Skin of body (tissue), 2 donors: ENCODE results near the gene HNF1B. TPM values are rescaled to one million over a fixed set of nuclear protein-coding genes. Genes with fewer than 3 reads are reported as not detected.
"Not testable (repeated sequence)": the region's sequence is repeated elsewhere in the genome, so short reads cannot be mapped to it uniquely, and the experiment has no call there.

Experiments used
- DNase-seq: peaks from one replicate; lab custom pipeline; 2025; lab: John Stamatoyannopoulos, UW
- total RNA-seq: library from RNA; depleted of rRNA; stranded (reverse); fragments of >200 nt; gene quantifications from one replicate; pipeline ENCODE4 v1.2.3, GENCODE V29; 2014

HNF1B gene
- total RNA-seq, 1 donor from 2014 or later: not detected

DNA sequence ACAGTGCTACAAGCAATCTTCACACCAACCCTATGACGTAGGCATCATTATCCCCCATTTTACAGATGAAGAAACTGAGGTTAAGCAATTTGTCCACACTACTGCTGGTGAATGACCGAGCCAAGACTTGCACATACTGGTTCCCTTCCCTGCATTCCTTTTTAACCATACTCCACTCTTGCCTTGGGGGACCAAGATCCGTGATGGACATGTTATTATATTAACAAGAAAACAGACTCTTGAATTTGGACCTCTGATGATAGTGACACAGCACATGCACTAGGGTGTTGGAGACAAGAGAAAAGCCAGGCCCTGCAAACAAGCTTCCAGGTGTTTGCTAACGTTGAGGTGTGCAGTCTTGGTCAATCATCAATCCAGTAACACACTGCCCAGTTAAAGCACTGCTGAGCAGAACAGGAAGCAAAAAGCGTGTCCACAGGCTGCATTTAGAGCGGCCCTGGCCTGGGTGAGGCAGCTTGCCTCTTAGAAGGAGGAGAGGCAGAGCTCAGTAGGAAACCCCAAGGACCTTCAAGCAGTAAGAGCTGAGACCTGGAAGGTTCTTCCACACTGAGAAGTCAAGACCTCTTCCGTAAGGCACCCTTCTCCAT is 36.7 kb downstream of the HNF1B start:
- DNase-seq: no peak

DNA sequence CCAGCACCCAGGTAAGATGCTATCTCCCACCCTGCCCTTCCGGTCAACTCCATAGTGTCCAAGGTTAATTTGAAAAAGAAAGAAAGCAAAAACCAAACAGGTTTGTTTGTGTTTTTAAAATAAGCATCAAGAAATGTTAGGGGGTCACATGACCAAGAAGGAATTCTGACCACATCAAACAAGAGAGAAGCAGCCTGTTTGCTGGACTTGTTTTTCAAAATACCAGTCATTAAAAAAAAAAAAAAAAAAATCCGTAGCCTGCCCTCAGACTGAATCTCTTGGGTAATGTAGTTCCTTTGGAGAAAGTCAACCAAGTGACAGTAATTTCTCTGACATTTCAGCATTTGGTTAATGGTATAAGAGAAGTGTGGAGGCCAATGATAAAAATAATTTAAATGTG is 38.4 kb downstream of the HNF1B start:
- DNase-seq: no peak

DNA sequence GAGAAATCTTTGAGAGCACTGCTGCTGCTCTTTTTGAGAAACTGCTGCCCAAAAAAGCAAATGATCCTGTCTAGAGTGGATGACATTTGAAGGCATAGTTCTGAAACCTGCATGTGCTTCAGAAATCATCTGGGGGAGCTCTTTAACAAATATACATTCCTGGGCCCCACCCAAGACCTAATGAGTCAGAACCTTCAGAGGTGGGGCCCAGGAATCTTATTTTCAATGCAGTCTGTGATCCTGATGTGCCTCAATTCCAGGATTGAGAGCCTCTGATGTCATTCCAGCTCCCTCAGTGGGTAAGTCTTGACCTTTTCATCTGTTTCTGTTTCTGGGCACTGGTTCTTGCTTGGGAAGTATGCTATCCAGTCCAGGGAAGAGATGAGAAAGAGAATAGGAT is 42.3 kb downstream of the HNF1B start:
- no peak for DNase-seq

DNA sequence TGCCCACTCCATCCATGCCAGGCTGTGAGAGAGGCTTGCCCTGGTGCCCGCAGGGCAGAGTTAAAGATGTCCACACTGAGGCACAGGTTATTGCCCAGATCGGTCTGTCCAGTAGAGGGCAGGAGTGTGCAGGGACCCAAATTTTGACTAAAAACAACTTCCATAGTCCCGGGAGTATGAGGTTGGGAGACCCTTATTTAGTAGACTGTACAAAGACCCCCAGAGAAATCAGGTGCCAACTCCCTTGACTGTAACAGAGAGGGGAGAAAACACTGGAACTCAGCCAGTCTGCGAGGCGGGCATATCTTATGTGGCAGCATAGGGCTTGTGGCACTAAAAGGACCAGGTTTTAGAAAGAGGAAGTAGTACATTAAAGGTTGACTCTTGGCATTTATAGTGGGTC is 43.4 kb downstream of the HNF1B start:
- no peak for DNase-seq

DNA sequence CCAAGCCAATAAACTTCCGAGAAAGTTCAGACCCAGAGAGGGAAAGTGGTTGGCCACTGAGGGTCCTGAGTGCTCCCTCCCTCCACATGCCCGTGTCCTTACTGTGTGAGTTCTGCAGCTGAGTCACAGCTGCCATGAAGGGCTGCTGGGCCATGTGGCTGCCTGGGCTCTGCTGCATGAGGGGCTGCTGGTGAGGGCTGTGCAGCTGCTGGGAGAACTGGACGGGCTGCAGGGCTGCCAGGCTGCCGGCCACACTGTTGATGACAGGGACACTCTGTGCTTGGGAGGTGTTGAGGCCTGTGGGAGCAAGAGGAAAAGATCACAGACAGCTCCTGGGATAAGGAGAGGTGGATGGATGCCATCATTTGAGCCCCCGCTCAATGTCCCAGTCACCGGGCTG is 44.0 kb downstream of the HNF1B start:
- no peak for DNase-seq

DNA sequence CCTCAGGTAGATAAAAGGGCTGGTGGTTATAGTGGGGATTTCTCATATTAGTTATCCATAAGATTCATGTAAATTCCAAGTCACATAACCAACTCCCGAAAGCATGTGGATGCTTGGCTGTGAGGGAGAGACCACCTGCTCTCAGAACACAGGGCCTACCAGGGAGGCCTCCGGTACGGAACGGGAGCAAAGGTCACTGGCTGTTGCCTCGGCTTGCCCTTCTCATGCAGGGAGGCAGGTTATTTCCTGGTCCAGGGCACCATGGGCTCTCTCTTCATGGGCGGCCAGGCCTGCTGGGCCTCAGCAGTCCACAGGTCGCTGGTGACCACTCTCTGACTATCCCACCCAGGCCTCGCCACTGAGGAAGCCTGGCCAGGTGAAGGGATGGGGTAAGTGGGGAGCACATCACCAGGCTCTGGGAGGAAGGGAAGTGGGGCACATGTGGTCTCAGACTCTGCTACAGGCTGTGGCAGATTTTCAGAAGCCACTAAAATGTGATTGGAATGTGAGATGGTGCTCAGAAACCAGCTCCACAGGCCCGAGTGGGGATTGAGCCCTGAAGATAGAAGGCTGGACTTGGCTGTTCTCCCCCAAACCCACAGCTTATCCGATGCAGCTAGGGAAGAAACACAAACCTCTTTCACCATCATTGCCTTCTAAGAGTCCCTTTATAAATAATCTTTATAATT is 45.4 kb downstream of the HNF1B start:
- DNase-seq: no peak

DNA sequence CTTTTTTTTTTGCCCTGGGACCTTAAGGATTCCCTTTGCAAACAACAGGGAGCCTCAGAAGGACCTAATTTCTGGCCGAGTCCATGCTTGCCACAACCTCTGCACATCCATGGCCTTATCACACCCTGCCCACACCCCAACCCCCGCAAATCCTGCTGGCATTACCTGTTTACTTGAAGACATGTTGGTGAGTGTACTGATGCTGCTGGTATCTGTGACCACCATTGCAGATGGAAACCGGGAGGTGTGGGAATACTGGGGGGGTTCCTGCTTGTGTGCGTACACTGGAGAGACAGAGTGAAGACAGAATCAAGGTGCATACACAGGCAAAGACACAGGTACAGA is 46.0 kb downstream of the HNF1B start:
- DNase-seq: no peak

DNA sequence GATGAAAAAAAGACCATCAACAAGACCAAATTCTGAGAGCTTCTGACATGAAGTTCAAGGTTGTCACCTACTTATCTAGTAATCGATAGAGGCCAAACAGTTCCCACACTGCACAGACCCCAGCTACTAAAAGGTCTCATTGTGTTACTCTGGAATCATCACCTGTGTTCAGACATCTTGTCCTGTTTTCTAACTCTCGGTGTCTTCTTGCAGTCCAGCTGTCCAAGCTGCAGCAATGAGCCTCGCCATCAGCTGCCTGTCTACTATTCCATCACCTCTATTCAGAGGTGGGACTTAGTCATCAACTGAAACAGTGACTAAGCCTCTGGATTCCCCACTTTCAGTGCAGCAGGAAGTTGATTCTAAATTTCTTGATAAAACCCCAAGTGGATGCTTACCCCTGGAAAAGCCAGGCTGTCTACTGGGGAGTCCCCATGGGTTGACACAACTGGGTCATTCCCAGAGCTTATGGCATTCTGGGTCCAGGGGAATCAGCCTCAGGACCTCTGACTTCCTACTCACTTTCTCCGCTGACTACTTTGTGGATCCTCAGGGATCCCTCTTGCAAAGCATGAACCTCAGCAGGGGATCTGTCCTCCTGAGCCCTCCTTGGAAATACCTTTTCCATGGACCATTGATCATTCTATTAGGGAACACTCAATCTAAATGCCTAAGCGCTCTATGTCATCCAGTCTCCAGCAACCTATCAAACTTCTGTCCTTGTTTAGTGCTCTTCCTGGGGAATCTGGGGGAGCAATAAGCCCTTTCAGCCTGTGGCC is 46.5 kb downstream of the HNF1B start:
- no peak for DNase-seq

DNA sequence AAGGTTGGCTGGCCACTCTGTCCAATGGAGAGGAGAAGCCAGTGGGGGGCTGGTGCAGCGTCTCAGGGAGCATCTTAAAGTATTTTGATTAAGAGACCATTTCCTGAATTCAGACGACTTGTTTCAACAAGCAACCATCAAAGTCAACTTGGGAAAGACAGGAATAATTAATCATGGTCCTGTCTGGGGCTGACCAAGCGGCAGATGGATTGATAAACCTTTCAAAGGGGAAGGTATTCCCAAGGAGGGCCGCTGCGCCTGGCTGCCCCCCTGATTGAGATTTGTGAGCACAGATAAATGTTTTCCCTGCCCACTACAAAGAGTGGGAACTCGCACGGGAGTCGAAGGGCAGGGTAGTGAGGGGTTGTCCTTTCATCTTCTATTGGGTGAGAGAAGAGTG is 47.5 kb downstream of the HNF1B start:
- no peak for DNase-seq

DNA sequence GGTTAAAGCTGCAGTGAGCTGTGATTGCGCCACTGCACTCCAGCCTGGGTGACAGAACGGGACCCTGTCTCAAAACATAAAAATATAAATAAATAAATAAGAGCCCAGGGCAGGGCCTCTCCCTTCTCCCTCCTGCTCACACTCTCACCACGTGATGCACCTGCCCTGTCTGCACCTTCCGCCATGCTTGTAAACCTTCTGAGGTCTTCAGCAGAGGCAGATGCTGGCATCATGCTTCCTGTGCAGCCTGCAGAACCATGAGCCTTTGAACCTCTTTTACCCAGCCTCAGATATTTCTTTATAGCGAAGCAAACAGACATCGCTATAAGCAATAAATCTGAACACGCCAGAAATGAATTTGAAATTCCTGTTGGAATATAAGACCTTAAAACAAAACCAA is 48.5 kb downstream of the HNF1B start:
- DNase-seq: no peak

DNA sequence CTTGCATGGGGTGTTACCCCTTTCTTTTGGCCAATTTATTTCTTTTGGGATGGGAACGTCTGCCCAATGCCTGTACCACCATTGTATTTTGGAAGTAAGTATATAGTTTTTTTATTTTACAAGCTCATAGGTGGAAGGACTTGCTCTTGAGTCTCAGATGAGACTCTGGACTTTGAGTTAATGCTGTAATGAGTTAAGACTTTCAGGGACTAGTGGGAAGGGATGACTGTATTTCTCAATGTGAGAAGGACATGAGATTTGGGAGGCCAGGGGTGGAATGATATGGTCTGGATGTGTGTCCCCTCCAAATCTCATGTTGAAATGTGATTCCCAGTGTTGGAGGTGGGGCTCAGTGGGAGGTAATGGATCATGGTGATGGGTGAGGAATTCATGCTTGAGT is 49.1 kb downstream of the HNF1B start:
- DNase-seq: no peak

DNA sequence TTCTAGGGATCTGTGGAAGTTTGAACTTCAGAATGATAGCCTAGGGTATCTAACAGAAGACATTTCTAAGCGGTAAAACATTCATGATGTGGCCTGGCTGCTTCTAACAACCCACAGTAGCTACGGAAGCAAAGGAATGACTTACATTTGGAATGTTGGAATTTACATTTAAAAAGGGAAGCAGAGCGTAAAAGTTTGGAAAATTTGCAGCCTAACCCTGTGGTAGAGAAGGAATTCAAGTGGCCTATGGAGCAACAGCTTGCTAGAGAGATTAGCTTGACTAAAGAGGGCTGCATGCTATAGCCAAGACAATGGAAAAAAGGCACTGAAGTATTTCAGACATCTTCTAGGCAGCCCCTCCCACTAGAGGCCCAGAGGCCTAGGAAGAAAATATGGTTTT is 50.1 kb downstream of the HNF1B start:
- no peak for DNase-seq

DNA sequence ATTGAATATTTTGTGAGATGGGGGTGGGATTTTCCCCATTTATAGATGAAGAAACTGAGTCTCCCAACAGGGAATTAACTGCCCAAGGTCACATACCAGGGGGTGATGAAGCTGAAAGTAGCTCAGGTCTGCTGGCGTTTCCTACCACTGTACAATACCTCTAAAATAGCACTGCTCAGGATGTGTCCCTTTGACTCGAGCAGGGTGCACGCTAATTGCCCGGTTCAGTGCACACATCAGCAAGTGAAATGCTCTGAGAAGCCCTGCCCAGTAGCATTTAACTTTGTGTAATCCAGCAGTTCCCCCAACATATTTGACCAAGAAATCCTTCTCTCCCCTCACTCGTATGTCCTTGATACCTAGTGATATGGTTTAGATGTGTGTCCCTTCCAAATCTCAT is 51.5 kb downstream of the HNF1B start:
- no peak for DNase-seq

DNA sequence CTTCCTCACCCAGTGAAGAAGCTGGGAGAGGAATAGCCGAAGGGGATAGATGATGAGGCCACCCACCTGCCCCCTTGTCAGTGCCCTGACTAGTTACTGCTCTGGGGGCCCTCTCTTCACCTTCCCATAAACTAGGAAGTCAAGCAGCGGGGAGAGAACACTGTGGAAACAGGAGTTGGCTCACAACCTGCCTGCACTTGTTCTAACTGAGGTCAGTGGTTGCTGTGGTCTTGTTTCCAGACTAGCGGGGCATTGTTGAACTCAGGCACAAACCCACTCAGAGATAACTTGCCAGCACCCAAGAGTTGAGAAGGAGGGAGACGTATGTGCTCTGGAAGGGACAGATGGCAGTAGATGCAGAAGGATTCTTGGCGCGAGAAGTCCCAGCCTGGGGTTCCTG is 53.1 kb downstream of the HNF1B start:
- DNase-seq: no peak

DNA sequence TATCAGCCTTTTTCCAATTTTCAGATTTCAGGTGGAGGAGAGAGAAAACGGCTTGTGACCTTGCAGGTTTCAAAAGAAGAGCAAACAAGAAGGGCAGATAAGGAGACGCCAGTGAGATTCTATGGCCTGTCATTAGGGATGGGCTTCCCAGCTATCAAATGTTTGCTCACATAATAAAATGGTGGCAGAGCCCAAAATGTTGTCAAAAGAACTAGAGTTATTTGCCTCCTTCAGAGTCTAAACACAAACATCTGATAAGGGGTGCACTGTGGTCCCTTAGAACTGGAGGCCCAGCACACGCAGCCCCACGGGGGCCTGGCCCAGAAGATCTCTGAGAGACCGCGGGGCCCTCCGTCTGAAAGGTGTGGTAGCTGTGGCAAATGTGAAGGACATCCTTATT is 55.5 kb downstream of the HNF1B start:
- DNase-seq: no peak

DNA sequence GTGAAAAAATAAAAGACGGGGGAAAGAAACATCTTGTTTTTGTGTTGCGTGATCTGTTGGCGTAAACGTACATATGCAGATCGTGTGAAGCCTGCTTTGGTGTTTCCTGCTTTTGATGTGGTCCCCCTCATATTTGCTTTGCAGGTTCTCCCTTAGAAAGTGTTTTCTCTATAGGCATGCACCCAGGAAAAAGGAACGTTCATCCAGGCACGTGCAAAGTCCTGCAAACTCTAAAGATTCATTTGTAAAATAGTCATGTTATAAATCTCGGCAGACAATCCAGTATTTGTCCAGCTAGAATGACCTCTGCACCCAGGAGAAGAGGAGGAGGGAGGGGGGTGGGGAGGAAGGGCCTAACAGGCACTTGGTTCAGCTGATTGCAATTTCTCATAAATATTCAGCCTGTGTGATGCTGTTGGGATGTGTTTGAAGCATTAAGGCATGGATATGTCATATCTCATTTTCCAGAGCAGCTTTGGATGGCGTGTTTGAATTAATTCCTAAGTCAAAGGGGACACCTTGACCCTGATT is 61.3 kb downstream of the HNF1B start:
- no peak for DNase-seq

DNA sequence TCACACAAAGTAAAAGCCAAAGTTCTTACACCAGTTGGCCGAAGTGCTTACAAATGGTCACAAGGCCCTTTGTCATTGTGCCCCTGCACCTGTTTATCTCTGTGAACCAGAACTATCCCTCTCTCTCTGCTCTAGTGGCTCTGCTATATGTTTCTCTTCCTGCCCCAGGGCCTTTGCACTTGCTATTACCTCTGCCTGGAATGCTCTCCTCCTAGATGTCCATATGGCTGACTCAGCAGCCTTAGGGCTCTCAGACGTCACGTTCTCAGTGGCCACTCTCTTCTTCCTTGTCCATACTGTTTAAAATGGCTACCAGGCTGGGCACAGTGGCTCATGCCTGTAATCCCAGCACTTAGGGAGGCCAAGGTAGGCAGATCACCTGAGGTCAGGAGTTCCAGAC is 62.9 kb downstream of the HNF1B start:
- no peak for DNase-seq

DNA sequence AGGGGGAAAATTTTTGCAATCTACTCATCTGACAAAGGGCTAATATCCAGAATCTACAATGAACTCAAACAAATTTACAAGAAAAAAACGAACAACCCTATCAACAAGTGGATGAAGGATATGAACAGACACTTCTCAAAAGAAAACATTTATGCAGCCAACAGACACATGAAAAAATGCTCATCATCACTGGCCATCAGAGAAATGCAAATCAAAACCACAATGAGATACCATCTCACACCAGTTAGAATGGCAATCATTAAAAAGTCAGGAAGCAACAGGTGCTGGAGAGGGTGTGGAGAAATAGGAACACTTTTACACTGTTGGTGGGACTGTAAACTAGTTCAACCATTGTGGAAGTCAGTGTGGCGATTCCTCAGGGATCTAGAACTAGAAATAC is 64.9 kb downstream of the HNF1B start:
- not testable (repeated sequence) for DNase-seq

DNA sequence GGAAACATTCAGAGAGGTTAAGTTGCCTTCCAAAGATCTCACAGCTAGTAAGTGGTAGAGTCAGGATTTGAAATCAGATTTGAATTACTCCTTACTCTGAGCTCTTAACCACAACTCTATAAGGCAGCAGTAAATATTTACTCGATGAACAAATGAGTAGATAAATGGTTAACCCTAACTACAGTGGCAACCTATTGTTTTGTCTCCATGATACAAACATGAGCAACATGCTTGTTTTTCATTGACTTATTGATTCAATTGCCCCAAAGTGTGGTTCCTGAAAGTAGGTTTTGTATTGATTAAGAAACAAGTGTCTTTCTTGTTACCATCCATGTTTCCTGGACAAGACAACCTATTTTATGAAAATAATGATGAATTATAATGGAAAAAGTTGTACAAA is 66.8 kb downstream of the HNF1B start:
- no peak for DNase-seq

DNA sequence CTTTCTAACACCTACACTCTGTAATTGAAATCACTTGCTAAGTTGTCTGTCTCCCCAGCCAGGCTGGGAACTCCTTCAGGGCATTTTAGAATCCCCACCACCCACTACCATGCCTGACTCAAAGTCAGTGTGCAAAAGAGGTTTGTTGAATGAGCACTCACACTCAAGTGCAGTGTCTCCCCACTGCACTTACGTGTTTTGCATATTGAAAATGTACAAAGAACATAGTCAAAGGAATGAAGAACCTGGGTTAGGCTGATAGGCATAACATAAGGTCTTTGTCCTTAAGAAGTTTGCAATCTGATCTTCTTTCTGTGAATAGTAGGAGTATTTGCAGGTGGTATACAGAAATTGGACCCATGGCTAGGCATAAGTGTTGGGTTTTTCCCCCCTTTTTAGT is 67.8 kb downstream of the HNF1B start:
- no peak for DNase-seq

DNA sequence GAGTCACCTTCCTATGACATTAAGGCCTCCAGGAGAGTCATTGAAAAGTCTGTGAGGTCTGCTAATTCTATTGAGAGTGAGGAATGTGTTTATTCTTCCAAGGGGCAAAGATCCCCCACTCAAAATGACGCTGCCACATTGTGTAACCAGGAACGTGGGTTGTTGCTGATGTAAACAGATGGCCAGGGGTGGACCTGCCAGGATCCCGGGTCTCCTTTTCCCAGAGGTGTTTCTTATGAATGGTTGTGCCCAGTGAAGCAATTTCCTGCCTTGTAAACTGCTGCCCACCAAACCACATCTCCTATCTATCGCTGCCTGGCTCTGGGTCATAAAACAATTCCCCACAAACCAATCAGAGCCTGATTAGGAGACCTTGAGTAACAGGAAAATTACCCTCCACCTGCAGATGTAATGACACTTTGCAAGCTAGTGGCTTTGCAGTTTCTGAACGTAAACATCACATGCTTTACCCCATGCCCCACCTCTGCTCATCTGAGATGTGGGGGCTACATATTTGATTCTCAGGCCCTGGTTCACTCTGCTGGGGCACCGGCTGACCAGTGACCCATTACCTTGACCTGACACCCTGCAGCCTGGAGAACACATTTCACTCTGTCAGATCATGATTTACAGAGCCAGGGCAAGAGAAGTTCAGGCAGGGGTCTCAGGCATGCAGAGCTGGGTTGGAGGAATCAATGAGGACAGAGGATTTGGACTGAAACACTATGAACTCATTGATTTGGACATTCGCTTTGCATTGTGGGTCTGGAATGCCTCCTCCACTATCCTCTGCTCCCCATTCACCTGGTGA is 68.5 kb downstream of the HNF1B start:
- no peak for DNase-seq

DNA sequence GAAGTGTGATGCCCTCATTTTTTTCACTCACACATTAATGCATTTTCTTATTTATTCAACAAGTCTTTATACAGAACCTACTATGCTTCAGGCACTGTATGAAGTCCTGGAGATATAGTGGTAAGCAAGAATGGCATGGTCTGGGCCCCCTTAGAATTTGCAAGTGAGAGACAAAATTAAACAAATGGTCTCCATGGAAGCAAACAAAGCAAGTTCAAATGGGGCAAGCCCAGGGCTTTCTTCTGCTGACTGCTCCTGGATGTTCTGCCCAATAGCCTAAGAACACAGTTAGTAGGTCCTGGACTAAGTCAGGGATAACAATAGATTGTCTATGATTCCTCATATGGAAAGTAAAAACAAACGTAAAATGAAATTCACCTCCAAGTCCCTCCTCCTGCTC is 70.3 kb downstream of the HNF1B start:
- DNase-seq: no peak
